Choroid plexus epithelial cell (primary cell): ENCODE data around the gene DPYSL5.

Source experiments
- DNase-seq: peaks from one replicate; pipeline ENCODE4 v3.0.0-alpha.2; 2010; ENCODE audit warnings: low read depth
- H3K4me3 ChIP-seq: 2 replicates; pipeline ENCODE4 v1.5.1; 2011; ENCODE audit warnings: low read depth, mild to moderate bottlenecking, control low read depth, low read length, moderate library complexity
- TF ChIP-seq, protein P1 (sequence below): conservative IDR thresholded peaks from 2 replicates; pipeline ENCODE4 v1.5.1; 2011; ENCODE audit warnings: low read depth, mild to moderate bottlenecking, control low read depth, inconsistent platforms, low read length, moderate library complexity

The DPYSL5 gene

DNA sequence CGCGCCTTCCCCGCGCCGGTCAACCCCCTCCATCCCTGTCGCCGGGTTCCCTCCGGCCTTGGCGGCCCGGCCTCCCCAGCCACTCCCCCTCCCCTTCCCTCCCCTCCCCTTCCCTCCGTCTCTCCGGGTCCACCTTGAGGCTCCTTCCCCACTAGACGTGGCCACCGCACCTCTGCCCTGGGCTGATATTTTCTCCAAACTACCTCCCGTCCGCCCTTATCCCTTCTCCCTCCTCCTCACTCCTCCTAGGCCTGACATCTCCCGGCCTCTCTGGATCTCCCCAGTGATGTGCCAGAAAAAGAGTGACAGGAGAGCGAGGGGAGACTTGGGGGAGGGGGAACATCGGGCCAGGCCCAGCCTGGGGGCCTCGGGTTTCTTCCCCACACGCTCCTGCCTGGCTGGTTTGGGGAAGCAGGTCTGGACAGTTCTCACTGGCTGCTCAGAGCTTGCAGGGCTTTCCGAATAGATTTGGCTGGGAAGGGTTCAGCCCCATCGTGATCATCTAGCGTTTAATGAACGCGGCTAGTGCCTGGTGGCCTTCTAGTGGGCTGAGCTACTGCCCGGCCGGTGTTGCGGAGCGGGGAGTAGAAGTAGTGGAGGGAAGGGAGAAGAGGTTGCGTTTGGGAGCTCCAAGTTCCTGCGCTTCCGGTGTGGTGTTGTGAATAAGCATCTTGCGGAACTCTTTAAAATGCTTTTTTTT lies 123.1 kb downstream of the DPYSL5 start:
- peak; percentile 45 for DNase-seq
- H3K4me3 ChIP-seq, result peak overlapping the region; percentile 83
- TF ChIP-seq, protein P1, sequence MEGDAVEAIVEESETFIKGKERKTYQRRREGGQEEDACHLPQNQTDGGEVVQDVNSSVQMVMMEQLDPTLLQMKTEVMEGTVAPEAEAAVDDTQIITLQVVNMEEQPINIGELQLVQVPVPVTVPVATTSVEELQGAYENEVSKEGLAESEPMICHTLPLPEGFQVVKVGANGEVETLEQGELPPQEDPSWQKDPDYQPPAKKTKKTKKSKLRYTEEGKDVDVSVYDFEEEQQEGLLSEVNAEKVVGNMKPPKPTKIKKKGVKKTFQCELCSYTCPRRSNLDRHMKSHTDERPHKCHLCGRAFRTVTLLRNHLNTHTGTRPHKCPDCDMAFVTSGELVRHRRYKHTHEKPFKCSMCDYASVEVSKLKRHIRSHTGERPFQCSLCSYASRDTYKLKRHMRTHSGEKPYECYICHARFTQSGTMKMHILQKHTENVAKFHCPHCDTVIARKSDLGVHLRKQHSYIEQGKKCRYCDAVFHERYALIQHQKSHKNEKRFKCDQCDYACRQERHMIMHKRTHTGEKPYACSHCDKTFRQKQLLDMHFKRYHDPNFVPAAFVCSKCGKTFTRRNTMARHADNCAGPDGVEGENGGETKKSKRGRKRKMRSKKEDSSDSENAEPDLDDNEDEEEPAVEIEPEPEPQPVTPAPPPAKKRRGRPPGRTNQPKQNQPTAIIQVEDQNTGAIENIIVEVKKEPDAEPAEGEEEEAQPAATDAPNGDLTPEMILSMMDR, result no peak

DNA sequence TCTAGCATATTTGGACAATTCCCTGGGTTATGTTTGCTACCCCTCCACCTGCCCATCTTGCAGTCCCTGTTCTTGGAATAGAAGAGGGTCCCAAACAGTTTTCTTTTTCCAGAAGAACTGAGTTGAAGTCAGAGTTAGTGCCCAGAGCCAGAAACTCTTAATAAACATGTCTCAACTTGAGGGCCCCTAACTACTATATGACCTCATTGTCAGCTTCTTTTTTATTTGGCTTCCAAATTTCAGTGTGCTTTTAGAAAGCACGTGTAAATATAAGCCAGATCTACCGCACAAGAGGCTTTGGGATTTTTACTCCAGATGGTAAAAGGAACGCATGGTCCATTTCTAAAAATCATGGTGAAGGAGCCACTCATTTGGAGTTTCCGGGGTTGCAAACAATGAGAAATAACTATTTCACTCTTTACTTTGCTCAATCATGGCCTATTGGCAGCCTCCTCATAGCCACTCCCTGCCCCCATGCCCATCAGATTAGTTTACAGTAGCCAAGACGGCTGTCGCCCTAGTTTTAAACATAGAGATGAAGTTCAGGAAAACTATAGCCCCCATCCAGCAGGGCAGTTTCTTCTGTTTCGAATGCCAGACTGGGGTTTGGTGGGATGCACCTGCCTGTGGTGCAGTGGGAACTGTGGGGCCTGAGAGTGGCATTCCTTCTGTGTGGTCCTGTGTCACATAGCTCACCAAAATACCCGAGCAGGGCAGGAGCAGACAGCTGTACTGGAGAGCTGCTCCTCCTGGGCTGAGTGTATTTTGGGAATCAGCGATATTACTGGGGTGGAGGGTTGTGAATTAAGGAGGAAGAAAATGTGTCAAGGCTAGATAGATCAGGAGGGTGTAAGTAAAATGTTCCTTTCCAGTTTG lies 124.2 kb downstream of the DPYSL5 start:
- TF ChIP-seq, protein P1, result no peak
- H3K4me3 ChIP-seq, result peak overlapping the region; percentile 83
- DNase-seq, result no peak

DNA sequence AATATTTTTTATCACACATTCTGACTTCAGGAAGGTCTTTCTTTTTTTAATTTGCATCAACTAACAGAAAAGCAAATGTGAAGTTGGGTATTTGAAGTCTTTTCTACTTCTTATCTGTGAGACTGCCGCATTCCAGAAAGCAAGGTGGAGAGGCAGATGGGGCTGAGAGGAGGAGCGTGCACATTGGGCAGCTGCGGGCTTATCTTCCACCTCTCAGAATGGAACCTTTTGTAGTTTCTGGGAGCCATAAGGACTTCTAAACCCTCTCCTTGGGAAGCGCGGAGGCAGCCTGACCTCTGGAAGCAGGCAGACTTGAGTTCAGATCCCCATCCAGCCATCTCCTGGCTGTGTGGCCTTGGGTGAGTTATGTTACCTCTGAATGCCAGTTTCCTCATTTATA lies 126.4 kb downstream of the DPYSL5 start:
- H3K4me3 ChIP-seq, result no peak overlapping the region
- TF ChIP-seq, protein P1, result no peak

DNA sequence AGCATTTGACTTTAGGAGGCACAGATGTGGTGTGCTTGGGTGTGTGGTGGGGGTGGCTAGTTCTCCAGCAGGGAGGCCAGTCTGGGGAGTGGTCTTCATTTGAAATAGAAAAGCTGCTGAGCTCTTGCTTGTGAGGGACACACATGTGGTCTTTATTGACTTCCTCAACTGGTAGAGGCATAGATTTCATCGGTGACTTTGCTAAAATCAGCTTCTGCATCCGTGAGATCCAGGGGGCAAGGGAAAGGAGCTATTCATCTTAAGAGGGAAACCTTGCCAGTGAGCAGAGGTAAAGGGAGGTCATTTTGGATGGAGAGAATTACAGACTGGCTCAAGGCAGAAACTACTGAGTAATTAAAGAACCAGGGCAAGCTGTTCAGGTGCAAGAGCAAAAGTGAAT lies 127.2 kb downstream of the DPYSL5 start:
- no peak overlapping the region for H3K4me3 ChIP-seq
- DNase-seq, result no peak
- TF ChIP-seq, protein P1, result no peak

More for the DNA sequence above, 126.4 kb downstream of the DPYSL5 start:
- no peak for DNase-seq

DNA sequence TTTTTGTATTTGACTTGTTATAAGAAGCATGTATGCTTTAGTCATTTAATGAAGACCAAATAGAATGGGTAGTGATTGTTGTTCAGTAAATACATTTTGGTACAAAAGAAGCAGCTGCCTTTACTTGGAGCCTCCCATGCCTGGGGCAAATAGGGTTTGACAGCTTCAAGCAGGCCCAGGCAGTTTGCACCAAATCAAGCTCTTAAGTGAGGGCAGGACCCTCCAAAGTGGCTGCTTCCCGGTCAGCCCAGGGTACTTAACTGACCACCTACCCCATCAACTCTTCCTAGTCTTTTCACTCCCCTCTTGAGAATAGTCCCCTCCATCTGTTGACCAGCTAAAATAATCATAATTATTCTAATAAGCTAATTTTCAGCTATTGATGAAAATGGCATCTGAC lies 127.7 kb downstream of the DPYSL5 start:
- TF ChIP-seq, protein P1, result no peak
- no peak overlapping the region for H3K4me3 ChIP-seq
- no peak for DNase-seq

DNA sequence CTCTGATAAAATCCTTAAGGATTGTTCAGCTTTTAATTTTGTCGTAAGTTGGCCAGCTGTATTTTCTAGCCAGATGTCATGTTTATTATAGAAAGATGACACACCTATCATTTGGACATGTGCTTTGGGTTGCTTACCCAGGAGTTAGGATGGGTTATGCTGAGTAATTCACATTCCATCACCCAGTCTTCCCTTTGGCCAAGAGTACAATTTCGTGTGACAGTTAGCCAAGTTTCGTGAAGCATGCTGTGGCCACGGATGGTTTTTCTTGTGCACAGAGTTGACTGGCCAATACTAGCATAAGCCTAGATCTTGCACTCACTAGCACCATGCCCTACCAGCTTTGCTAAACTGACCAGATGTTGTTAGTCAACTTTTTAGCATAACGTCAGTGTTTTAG lies 128.3 kb downstream of the DPYSL5 start:
- peak; percentile 43 for DNase-seq
- TF ChIP-seq, protein P1, result no peak
- no peak overlapping the region for H3K4me3 ChIP-seq
